Measurements from ENCODE around the gene PNLIPRP2. TPM values are rescaled to one million over a fixed set of nuclear protein-coding genes. Genes with fewer than 3 reads are reported as not detected.

Gene PNLIPRP2
- total RNA-seq, 6 experiments from 2014 or later = not detected

DNA sequence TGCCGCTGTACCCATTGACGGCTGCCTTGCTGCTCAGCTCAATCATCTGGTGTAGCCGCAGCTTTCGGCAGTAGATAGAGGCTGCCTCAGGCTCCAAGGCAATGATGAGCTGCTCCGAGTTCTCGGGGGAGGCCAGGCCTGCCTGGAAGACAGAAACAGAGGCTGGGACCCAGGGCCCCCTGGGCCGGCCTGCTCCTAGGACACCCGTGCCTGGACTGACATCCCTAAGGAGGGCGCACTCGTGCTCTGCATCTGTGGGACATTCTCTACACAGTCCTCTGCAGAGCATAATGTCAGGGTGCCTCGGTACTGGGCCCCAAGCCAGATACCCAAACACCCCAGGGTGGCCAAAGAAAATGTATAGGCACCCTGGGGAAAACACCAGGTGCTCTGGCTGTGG lies 63.1 kb downstream of the PNLIPRP2 start:
- peaks cover 13% of the 10 kb centered on the region for H3K36me3 Mint-ChIP-seq (ENCODE audit: low read depth)
- no peak for DNase-seq
- no peaks in the 10 kb centered on the region for H3K27me3 Mint-ChIP-seq (ENCODE audit: insufficient read depth)
- no peaks in the 10 kb centered on the region for H3K9me3 Mint-ChIP-seq
- no peak for TF ChIP-seq CTCF (IDR thresholded peaks at IDR 0.05)
- peaks cover 24% of the 10 kb centered on the region for H3K4me1 Mint-ChIP-seq (ENCODE audit: low read depth)
- H3K4me3 Mint-ChIP-seq = no peak overlapping the region
- no peak overlapping the region for H3K27ac Mint-ChIP-seq

GRCh38 chr10:116684781-116685180 lies 64.0 kb downstream of the PNLIPRP2 start:
- TF ChIP-seq CTCF (IDR thresholded peaks at IDR 0.05) = no peak
- Mint-ChIP-seq H3K9me3 (no peaks in the 10 kb centered on the region), H3K4me1 (ENCODE audit: low read depth) (peaks cover 32% of the 10 kb centered on the region), H3K36me3 (ENCODE audit: low read depth) (peaks cover 18% of the 10 kb centered on the region), H3K27me3 (ENCODE audit: insufficient read depth) (no peaks in the 10 kb centered on the region), H3K27ac (no peak overlapping the region), H3K4me3 (no peak overlapping the region)
- no peak for DNase-seq

- no peak for TF ChIP-seq CTCF (IDR thresholded peaks at IDR 0.05)
- H3K27ac Mint-ChIP-seq = no peak overlapping the region
- peaks cover 18% of the 10 kb centered on the region for H3K36me3 Mint-ChIP-seq (ENCODE audit: low read depth)
- DNase-seq = no peak
- H3K27me3 Mint-ChIP-seq (ENCODE audit: insufficient read depth) = no peaks in the 10 kb centered on the region
- no peaks in the 10 kb centered on the region for H3K9me3 Mint-ChIP-seq
- no peak overlapping the region for H3K4me3 Mint-ChIP-seq
- H3K4me1 Mint-ChIP-seq (ENCODE audit: low read depth) = peaks cover 32% of the 10 kb centered on the region
Observed at GRCh38 chr10:116685807-116686206, 65.1 kb downstream of the PNLIPRP2 start.

DNA sequence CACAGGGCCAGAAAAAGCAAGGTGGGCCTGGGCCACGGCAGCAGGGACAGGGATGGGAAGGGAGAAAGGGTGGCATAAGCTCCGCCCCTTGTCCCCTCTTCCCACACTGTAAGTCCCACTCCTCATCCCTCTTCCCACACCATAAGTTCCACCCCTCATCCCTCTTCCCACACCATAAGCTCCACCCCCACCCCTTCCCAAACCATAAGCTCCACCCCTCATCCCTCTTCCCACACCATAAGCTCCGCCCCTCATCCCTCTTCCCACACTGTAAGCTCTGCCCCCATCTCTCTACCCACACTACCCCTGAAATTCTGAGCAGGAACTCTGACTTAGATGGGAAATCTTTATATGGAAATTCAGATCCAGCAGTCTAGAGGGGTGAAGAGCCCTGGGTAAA lies 65.9 kb downstream of the PNLIPRP2 start:
- no peak overlapping the region for H3K27ac Mint-ChIP-seq
- no peak for DNase-seq
- no peak for TF ChIP-seq CTCF (IDR thresholded peaks at IDR 0.05)
- H3K9me3 Mint-ChIP-seq = no peaks in the 10 kb centered on the region
- peaks cover 15% of the 10 kb centered on the region for H3K36me3 Mint-ChIP-seq (ENCODE audit: low read depth)
- no peak overlapping the region for H3K4me3 Mint-ChIP-seq
- peaks cover 32% of the 10 kb centered on the region for H3K4me1 Mint-ChIP-seq (ENCODE audit: low read depth)
- H3K27me3 Mint-ChIP-seq (ENCODE audit: insufficient read depth) = no peaks in the 10 kb centered on the region; the same call in 1 of the 2 replicates

GRCh38 chr10:116687633-116688032 lies 66.9 kb downstream of the PNLIPRP2 start:
- H3K4me3 Mint-ChIP-seq = no peak overlapping the region
- no peak for TF ChIP-seq CTCF (IDR thresholded peaks at IDR 0.05)
- peaks cover 22% of the 10 kb centered on the region for H3K4me1 Mint-ChIP-seq (ENCODE audit: low read depth)
- H3K27me3 Mint-ChIP-seq (ENCODE audit: insufficient read depth) = no peaks in the 10 kb centered on the region; the same call in 1 of the 2 replicates
- H3K36me3 Mint-ChIP-seq (ENCODE audit: low read depth) = peaks cover 19% of the 10 kb centered on the region
- peak overlapping the region; percentile 86; the same call in 1 of the 2 replicates for H3K27ac Mint-ChIP-seq
- no peak for DNase-seq
- no peaks in the 10 kb centered on the region for H3K9me3 Mint-ChIP-seq

DNA sequence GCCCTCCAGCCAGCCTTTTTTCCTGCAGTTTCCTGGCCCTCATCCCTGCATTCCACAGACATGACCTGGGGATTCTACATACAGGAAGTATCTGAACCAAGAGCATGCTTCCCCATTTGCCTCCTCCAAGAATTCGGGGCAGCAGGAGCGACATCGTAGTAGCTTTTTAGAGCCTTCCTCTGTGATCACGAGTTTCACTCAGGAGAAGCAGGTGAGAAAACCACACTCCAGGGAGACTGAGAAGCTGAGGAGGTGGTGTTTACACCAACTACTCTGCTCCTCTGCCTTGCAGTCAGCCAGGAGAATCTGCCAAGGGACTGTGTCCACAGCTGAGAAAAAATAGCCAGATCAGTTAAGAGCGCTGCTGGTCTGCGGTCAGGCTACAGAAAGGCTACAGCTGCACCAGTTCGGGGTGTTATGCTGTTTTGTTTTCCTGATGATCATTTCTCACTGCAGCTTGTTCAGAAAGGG lies 67.5 kb downstream of the PNLIPRP2 start:
- Mint-ChIP-seq H3K4me3 (peak overlapping the region; percentile 78; the same call in 1 of the 2 replicates), H3K27me3 (ENCODE audit: insufficient read depth) (no peaks in the 10 kb centered on the region; the same call in 1 of the 2 replicates), H3K27ac (peak overlapping the region; percentile 86), H3K4me1 (ENCODE audit: low read depth) (peaks cover 21% of the 10 kb centered on the region), H3K36me3 (ENCODE audit: low read depth) (peaks cover 20% of the 10 kb centered on the region), H3K9me3 (no peaks in the 10 kb centered on the region)
- DNase-seq = peak; percentile 9
- no peak for TF ChIP-seq CTCF (IDR thresholded peaks at IDR 0.05)
